Measurements from ENCODE around the gene MMP20.

MMP20 gene

GRCh38 chr11:102552447-102553194 is 72.5 kb downstream of the MMP20 start:
- no peak for DNase-seq

DNA sequence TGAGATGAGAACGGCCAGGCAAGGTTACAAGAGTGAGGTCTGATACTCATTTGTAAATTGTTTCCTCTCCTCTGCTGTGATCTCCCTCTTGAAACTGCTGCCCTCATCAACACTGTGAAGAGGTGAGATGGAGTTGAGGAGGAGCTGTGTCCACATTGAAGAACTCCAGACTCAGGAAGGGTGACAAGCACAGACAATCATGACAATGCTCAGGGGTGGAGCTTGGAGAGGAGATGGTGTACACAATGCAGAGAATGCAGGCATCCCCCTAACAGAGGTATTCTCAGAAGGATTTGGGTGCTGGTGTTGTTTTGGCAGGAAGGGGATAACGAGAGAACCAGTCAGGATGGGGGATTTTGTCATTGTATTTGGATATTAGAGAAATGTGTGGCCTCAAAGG is 73.1 kb downstream of the MMP20 start:
- no peak for DNase-seq

GRCh38 chr11:102551169-102551781 is 73.9 kb downstream of the MMP20 start:
- no peak for DNase-seq

- no peak for DNase-seq
These were observed 78.1 kb downstream of the MMP20 start for GRCh38 chr11:102546923-102547471.

DNA sequence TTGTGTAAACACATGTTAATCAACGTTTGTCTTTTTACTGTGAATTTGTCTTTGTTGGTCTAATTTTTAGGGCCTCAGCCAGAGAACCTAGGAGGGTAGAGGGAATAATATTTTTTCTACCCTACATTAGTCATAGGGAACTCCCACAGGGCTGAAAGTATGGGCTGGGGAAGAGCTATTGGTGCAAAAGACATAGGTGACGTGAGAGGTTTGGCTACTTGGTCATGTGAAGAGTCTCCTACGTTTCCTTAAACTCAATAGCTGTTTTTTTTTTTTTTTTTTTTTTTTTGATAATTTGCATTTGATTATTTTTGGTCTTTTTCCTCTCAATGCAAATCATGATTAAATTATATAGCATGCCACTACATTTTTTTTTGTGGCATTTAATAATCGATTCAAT is 78.7 kb downstream of the MMP20 start:
- DNase-seq = no peak

- DNase-seq = no peak
These were observed 79.4 kb downstream of the MMP20 start for GRCh38 chr11:102545701-102546100.

GRCh38 chr11:102544594-102544993 is 80.5 kb downstream of the MMP20 start:
- no peak for DNase-seq

DNA sequence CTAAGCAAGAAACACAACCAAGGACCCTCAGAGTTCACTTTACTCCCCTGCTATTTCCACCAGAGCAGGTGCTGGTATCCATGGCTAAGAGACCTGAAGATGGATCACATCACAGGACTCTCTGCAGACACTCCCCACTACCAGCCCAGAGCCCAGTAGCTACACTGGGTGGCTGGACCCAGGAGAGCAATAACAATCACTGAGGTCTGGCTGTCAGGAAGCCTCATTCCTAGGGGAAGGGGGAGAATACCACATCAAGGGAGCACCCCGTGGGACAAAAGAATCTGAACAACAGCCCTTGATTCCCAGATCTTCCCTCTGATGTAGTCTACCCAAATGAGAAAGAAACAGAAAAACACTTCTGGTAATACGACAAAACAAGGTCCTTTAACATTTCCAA is 85.6 kb downstream of the MMP20 start:
- DNase-seq = no peak

- DNase-seq = no peak
These were observed 86.2 kb downstream of the MMP20 start for GRCh38 chr11:102538932-102539331.

- DNase-seq = no peak
These were observed 90.8 kb downstream of the MMP20 start for GRCh38 chr11:102534261-102534872.

GRCh38 chr11:102530558-102530957 is 94.6 kb downstream of the MMP20 start, which contains the start of gene MMP7:
MMP7 (minus strand) TSS chr11:102530747; CDS start chr11:102530700, 47 bp downstream.
- no peak for DNase-seq

DNA sequence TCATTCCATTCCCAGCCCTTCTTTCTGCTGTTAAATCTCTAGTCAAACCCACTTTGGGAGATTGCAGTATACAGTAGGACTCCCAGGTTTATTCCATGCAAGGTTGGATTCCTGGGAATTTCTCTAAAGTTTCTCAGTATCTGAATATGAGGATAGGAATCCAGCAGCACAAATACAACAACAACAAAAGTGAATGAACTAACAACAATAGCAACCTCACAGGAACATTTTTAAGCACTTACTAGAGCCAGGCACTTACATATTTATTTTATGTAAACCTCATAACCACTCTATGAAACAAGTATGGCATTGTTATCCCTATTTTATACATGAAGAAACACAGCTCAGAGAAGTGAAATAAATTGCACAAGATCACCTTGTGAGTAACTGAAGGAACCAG is 96.5 kb downstream of the MMP20 start:
- DNase-seq = no peak

GRCh38 chr11:102527684-102528083 is 97.4 kb downstream of the MMP20 start:
- DNase-seq = no peak

- no peak for DNase-seq
These were observed 98.1 kb downstream of the MMP20 start for GRCh38 chr11:102527041-102527440.

Measured in midbrain (tissue), 1 donor.